Smooth muscle cell of the brain vasculature (primary cell): ENCODE data around the gene ANXA2.
"Not testable (repeated sequence)": the region's sequence is repeated elsewhere in the genome, so short reads cannot be mapped to it uniquely, and the experiment has no call there.

Source experiments
- DNase-seq: peaks from one replicate; pipeline ENCODE4 v3.0.0-alpha.2; 2012; ENCODE audit warnings: low read depth, low spot score

The ANXA2 gene

DNA sequence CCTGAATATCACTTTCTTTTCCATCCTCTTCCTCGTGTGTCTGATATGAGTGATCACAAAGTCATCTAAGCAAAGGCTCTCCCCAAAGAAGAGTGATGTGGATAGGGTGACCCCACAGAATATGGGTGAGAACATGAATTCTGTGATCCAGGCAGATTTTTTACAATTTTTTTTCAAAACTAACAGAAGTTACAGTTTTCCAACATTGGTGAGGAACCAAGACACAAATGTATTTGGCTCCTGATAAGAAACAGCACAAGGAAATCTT is 27.0 kb downstream of the ANXA2 start:
- DNase-seq, result no peak

DNA sequence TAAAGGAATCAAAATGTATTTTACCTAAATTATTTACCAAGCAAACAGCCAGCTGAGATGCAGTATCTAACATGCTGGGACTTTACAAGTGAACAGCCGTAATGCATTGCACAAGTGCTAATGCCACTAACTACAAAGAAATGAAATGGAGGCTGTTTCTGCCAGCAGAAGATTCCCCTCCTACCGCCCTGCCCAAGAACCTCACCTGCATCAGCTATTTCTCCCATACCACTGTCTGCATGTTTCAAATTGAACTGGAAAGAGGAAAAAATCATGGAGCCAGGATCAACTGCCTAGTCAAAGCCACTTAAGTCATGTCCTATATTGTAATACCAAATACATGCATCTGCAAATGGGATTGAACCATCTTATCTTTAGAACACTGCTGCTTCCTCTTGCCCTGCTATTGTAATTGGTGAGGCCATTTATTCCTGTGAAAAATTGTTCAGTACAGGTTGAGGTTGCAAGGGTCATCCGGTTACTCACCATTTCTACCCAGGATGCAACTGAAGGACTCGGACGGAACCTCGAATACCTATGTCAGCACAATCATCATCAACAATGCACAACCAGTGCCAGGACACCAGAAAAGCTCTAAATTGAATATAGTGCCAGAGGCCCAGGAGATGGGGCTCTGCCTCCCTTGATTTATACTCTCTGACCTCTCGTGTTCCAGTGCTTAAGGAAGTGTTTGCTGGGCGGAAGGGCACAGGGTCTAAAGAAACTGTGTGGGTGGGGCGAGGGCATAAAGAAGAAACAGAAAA is 27.5 kb downstream of the ANXA2 start:
- DNase-seq, result no peak

DNA sequence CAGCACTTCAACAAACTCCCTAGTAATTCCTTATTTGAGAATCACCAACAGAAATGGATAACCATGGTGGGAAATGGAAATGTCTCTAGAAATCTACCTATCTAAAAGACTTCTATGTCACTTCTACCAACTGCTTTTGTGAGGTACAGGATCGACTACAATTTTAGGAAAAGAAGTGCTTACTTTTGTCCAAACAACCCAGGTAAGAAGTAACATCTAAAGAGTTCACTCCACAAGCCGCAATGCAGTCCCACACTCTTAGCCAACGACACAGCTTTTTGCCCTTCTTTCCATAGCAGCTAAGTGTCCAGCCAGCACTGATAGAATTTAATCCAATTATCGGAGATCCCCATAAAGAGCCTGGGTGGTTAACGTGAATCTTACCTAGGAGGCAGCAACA is 28.1 kb downstream of the ANXA2 start:
- DNase-seq, result no peak

DNA sequence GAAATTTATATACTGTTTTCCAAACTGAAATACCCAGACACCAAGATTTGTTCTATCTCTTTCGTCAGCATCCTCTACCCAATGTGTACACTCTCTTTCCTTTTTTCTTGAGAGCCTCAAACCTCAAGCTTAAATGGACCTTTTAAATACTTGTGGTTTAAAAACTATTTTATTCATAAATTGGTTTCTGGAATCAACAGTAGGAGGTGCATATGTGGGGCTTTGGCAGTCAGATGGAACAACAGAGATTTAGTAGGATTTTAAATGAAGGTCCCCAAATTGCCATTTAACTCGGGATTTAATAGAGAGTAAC is 33.2 kb downstream of the ANXA2 start:
- no peak for DNase-seq

DNA sequence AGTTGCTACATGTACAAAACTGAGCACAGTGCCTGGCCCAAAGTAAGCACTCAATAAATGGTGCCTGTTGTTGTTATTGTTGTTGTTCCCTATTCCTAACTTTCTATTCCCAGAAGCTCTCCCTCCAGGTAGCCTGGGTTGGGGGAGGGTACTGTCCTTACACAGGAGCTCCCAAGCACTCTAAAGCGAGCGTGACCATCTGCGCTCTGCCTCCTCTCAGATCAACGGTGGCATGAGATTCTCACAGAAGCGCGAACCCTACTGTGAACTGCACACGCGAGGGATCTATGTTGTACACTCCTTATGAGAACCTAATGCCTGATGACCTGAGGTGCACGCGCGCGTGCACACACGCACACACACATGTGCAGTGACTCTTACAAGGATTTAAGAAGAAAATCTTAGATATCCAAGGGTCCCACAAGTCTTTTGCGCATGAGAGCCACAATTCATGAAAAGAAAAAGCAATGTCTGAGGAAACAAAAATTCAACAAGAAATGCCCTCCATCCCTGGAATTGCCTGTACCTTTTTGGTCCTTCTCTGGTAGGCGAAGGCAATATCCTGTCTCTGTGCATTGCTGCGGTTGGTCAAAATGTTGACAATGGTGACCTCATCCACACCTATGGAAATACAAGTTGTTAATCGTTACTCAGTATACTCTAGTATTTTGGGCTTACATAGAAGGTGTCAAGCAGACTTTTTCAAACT is 33.7 kb downstream of the ANXA2 start:
- no peak for DNase-seq

DNA sequence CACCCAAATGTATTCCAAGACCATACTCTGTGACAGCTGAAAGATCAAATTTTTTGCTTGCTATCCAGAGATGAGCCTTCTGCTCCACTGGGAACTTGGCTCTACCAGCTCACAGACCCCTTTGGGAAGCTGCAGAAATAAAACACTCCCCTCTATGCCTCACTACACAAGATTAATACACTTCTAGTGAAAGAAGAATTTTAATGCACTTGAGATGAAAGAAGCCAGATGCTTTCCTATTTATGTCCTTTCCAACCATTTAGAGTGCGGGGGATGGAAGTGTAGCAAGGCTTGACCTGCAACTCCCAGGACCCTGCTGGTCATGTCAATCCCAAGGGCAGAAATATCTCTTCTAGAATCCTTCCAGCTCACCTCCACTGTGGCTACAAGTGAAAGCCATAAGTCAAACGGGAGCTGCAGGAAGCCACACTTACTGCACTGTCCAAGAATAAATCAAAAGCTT is 34.7 kb downstream of the ANXA2 start:
- no peak for DNase-seq

DNA sequence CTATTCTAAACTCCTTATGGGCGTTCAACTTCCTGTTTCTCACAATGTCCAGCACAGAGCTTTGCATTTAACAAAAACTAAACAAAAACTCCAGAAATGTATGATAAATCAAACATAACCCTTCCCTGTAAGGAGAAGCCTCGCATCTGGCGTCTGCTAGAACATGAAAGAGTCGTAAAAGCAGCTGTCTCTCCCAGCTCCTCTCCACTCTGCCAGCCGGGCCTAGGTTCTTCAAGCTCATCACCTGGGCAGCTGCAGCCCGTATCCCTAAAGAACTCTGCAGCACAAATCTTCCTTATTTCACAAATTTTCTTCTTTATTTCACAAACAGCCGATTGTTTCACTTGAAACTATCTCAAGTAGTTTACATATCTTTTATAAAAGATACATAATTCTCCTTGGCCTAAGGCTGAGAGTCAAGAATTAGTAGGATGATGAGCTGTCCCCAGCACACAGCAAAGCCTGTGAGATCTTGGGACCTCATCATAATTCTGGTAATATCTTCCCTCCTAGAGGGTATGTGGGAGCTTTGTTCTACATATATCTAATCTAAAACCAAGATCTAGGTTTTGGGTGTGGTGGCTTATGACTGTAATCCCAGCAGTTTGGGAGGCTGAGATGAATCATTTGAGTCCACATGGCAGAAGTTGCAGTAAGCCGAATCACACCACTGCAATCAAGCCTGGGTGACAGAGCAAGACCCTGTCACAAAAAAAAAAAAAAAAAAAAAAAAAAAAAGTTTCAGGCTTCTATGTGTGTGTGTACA is 35.3 kb downstream of the ANXA2 start:
- DNase-seq, result no peak

DNA sequence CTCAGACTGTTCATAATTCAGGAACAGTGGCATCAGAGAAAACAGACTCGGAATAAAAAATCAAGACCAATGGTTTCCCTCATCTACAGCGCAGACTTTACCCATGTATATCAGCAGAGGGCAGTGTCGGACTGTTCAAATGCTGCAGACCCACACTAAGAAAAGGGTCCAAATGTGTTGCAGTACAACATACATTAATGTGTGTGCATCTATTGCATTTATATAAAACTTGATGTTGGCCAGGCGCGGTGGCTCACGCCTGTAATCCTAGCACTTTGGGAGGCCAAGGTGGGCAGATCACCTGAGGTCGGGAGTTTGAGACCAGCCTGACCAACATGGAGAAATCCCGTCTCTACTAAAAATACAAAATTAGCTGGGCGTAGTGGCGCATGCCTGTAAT is 38.0 kb downstream of the ANXA2 start:
- not testable (repeated sequence) for DNase-seq

DNA sequence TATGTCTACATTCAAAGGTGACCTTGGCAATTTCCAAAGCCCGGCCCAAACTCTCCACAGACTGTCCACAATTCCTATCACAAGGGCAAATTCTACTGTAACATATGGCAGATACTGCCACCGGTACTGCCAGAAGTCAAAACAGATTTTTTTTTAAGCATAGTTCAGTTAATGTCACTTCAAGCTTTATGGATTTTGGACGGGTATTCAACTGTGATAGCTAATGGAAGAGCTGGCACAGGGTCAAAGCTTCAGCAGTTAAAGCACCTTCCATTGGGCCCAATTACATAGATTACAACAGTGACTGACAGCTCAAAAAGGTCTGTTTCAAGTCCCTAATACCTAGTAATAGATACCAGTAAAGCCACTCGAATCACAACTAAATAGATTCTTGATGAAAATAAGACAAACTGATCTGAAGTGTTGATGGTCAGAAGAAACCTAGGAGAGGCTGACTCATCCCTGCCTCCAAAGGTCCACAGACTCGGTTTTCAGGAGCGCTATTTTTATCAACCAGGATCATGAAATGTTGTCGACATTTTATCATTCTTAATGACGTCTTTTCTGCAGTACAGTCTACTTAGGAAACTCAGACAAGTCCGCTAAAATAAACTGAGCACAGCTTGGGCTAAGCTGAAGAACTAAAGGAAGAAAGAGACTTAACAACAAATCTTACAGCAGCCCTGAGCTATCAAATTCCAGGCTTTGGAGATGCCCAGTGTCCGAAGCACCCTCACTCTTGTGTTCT is 38.7 kb downstream of the ANXA2 start:
- no peak for DNase-seq

DNA sequence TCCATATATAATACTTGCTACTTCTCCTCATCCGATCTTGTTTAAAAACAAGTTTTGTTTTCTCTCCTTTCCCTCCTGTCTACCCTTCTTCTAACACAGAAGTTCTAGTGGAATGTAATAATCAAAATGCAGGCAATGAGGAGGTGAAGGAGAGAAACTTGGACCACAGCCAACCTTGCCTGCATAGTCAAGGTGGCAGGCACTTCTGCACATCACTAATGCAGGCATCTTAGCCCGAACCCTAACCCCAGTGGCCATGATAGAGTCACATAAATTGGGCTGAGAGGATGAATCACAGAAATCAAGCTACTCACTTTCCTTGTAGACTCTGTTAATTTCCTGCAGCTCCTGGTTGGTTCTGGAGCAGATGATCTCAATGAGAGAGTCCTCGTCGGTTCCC is 41.0 kb downstream of the ANXA2 start:
- DNase-seq, result no peak

DNA sequence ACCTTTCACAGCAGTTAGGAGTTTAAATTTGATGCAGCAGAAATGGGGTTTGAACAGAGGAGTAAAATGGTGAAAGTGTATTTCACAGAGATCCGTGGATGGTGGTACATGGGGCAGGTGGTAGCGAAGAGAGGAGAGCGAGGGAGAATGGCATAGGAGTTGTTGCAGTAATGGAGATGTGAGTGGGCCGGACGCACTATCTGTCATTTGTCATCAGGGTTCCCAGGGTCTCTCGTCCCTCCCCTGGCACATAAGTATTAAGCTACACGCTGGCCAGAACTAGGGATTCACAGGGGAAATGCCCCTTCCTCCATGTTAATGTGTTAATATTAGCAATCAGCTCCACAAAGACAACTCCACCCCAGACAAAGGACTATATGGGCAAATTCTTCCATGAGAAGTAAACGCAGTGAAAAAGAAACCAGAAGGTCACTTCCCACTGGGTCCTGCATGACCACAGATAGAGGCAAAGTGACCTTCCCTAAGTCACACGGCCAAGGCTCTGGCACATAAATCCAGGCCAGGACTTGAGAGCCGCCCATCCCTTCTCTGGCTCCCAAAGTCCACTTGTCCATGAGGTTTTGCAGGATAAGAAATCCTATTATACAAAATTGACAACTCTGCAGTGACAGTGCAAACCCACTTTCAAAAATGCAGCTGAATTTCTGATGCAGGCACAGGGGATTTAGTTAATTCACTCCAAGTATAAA is 42.5 kb downstream of the ANXA2 start:
- no peak for DNase-seq

DNA sequence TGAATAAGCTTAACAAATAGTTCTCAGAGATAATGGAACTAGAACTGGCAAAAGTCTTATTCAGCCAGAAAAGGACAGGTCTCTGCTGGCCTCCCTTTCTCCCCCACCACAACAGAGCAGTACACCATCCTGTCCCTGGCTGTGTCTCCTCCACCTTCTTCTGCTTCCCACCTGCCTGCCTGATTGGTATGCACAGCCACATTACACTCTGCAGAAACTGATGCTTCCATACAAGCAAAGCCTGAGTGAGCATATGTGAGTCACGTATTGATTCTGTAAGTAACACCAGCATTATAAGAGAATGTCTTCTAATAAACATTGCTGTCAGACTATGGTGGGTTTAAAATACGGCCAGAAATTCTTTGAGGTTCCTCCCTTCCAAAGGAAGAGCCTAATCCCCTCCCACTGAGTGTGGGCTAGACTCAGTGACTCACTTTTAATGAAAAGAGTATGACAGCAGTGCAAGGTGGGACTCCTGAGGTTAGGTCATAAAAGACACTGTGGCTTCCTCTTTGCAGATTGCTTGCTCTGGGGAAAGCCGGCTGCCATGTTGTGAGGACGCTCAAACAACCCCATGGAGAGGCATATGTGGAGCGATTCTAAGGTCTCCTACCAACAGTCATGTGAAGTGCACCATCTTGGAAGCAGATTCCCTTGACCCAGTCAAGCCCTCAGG is 44.4 kb downstream of the ANXA2 start:
- no peak for DNase-seq

DNA sequence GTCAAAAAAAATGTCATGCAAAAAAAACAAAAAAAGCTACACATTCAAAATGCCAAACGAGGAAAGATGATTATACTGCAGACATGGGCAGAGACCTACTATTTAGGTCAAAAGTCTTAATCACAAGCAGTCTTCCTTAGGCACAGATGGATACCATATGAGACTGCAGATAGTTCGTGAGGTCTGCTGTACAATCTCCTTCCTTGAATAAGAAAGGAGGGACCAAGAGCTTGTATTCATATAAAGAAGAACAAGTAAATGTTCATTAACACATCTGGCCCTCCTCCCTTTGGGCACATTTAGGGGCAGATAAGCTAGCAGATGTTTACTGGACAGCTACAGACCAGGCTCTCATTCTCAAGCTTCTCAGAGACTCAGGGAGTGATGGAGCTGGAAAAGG is 45.3 kb downstream of the ANXA2 start:
- DNase-seq, result no peak

DNA sequence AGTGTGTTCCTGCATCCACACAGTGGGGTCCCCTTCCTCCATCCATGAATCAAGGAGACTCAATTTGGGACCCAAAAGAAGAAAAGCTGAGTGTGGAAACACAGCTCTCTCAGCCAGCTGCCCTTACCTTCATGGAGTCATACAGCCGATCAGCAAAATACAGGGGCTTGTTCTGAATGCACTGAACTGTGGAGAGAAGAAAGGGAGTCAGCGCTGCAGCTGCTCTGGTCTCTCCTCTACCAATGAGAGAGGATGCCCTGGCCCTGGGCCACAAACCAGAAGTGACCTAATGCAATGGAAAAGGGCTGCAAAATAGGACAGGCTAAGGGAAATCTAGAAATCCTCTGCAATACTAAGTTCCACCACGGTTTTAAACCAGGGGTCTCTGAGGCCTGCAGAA is 46.7 kb downstream of the ANXA2 start:
- no peak for DNase-seq

DNA sequence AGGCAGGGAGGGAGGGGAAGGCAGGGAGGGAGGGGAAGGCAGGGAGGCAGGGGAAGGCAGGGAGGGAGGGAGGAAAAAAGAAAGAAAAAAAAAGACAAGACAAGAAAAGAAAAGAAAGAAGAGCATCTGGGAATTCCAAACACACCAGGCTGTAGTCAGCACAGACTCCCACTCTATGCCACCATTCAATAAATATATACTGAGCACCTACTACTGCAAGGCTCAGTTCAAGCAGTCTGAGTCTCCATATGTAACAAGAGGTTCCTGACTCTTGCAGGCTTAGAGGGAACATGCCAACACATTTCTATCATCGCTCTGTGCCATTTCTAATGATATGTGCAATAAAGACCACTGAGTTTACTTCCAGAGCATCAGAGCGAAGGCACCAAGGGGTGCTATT is 47.7 kb downstream of the ANXA2 start:
- DNase-seq, result no peak

DNA sequence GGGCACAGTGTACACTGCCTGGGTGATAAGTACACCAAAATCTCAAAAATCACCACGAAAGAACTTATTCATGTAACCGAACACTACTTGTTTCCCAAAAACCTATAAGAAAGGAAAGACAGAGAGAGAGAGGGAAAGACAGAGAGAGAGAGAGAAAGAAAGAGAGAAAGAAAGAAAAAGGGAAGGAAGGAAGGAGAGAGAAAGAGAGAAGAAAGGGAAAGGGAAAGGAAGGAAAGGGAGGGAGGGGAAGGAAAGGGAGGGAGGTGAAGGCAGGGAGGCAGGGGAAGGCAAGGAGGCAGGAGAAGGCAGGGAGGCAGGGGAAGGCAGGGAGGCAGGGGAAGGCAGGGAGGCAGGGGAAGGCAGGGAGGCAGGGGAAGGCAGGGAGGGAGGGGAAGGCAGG is 48.2 kb downstream of the ANXA2 start:
- no peak for DNase-seq

DNA sequence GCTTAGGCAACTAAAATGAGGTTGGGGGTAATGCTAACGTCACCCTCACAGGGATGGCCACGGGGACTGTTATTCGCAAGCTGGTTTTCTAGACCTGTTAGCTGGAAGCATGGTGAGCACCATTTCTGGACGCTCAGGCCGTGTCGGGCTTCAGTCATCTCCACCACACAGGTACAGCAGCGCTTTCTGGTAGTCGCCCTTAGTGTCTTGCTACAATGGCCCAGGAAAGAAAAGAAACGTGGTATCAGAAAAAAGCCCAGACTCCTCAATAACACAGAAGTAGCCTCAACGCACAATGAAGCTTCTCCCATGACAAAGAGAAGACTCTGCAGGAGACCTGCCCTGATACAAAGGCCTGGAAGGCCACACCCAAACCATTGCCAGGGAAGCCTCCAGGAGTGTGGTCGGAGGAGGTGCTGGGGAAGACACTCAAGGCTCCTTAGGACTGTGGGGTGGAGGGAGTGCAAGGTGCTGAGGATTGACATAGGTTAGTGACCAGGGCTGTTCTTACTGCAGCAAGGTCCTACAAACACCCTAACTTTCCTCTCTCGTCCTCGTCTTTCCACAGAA is 50.2 kb downstream of the ANXA2 start:
- no peak for DNase-seq

DNA sequence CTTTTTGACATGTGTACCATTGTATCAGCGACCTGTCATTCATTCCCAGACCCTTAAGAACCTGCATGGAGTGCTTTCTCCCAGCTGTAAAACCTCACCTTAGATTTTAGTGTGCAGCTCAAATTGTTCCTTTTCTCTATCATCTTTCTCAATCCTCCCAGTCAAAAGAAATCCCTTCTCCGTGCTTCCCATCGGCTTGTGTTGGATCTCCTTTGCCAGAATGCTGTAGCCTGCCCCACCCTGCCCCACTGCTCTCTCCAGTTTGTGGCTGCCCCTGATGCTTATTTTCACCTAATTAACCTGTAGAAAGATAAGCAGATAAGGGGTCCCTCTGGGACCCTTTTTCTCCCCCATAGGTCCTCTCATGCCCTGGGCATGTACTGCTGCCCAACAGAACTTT is 51.1 kb downstream of the ANXA2 start:
- DNase-seq, result no peak

DNA sequence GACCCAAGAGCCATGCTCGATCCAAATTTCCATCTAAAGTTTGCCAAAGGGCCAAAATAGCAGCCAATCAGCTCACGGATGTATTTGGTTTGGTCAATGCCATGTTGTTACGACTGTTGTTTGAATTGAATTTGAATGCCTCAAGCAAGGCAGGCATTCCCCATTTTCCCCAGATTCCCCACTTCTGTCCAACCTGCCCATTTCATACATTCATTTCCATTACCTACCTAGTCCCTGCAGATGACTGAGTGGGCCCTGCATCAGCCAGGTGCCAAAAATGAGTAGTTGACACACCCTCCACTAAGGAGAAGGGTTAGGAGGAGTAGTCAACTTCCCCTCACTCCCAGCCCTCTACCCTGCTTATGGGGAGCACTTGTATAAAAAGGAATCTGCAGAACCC is 51.7 kb downstream of the ANXA2 start:
- DNase-seq, result no peak

DNA sequence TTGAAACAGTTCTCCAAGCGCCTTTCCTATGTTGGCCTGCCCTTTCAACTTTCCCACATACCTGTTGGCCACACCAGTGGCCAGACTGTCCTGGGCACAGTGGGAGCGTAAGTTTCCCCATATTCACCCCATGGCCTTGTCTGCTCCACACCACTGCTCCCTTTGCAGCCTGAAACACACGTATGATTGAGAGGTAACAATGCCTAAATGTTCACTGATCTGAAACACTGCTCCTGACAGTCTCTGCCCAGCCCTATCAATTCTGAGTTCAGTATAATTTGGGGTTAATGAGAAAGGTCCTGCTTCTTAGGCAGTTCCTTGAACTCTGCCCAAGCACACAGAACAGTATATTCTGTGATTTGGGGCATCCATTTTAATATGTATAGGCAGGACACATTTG is 52.2 kb downstream of the ANXA2 start:
- DNase-seq, result no peak

DNA sequence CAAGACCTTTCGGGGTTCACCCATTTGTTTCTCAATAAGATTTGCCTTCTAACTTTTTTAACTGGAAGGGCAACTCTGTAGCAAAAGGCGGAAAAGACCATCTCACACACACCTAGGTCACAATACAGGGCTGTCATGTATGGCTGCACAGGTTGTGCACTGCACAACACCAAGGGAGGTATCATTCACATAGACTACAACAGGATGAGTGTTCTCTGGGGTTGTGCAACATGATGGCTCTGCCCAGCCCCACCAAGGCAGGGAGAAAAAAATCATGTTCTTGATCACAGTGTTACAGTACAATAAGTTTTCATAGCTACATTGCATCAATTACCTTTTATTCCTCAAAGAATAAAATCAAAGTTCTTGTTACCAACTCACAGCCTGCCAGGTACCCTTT is 52.8 kb downstream of the ANXA2 start:
- DNase-seq, result no peak
